Stimulated activated CD4-positive, alpha-beta T cell treated with anti-CD3 and anti-CD28 coated beads, Interleukin-2, amount 100 ng/mL, for 24 hours (primary cell): ENCODE results near the gene SCP2.

Source experiments
- DNase-seq, 2 donors: peaks; one replicate each; pipeline ENCODE4 v3.0.0-alpha.2; 2020

SCP2 gene, protein sequence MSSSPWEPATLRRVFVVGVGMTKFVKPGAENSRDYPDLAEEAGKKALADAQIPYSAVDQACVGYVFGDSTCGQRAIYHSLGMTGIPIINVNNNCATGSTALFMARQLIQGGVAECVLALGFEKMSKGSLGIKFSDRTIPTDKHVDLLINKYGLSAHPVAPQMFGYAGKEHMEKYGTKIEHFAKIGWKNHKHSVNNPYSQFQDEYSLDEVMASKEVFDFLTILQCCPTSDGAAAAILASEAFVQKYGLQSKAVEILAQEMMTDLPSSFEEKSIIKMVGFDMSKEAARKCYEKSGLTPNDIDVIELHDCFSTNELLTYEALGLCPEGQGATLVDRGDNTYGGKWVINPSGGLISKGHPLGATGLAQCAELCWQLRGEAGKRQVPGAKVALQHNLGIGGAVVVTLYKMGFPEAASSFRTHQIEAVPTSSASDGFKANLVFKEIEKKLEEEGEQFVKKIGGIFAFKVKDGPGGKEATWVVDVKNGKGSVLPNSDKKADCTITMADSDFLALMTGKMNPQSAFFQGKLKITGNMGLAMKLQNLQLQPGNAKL

DNA sequence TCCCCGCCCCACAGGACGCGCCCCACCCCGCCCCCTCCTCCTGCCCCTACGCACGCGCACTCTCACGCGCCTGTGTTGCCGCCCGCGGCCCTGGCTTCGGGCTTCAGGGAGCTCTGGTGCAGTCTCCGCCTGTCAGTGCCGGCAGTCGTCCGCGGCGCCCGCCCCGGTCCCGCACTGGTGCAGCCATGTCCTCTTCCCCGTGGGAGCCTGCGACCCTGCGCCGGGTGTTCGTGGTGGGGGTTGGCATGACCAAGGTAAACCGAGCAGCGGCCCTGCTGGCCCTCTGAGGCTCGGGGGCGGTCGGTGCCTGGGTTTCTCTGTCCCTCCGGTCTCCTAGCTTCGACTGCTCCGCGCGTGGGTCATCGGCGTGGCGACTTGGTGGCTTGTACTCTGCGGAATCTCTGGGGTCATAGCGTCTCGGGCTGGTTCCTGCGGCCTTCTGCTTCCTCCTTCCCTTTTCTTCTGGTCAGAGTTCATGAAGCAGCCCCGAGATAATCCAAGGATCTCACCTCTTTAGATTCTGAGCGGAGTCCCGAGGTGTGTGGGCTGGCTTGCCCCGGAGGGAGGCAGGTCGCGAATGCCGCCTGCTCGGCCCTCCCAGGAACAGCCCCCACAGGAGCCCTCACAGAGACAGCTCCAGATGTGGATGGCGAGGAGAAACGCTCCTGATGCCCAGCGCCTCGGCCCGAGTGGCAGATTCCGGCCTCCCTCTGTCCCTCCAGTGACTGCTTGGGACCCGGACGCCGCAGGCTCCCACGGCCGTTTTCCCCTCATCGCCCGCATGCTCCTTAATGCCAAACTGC lies at the start of gene SCP2:
Gene SCP2, plus strand, starts transcription at position 65 of the 803 bp plus-strand sequence. Its CDS starts 121 bp downstream, at position 186.
- DNase-seq = peak; percentile 77 to 84

DNA sequence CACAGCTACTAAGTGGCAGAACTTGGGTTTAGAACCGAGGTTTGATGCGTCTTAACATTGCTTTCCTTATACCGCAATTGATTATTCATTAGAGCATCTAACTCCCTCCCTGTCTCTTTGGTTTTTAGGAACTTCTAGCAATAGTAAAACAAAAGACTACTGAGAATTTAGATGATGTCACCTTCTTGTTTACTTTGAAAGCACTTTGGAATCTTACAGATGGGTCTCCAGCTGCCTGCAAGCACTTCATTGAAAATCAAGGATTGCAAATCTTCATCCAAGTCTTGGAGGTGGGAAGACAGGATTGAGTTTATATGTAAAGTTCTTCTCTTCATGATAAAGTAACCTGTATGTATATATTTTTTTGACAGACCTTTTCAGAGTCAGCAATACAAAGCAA lies 49.5 kb upstream of the SCP2 start:
- no peak for DNase-seq

DNA sequence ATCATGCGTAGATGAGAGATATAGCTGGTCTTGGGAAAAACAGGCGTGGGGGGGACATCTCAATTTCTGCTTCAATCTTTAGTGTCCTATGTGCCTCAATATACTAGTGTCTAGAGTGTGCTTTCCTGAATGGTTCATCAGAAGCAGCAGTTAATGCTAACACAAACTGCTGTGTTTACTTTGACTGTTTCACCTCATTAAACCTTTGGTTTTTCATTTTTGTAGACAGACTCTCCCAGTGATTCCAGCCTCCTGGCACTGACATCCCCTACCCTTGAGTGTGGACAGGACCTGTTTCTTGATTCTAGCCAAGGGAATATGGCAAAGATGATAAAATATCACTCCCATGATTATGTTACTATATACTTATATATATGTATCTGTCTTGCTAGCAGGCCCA lies 46.9 kb upstream of the SCP2 start:
- no peak for DNase-seq

DNA sequence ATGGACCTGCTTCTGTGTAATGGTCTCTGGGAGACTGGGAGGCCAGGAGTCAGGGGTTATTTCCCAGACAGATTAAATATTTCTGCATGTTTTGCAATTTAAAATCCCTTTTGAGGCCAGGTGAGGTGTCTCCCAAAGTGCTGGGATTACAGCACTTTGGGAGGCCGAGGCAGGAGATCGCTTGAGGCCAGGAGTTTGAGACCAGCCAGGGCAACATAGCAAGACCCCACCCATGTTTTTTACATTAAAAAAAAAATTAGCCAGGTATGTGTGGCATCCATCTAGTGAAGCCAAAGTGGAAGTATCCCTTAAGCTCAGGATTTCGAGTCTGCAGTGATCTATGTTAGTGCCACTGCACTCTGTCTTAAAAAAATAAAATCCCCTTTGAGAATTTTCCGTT lies 39.6 kb upstream of the SCP2 start:
- DNase-seq = no peak

DNA sequence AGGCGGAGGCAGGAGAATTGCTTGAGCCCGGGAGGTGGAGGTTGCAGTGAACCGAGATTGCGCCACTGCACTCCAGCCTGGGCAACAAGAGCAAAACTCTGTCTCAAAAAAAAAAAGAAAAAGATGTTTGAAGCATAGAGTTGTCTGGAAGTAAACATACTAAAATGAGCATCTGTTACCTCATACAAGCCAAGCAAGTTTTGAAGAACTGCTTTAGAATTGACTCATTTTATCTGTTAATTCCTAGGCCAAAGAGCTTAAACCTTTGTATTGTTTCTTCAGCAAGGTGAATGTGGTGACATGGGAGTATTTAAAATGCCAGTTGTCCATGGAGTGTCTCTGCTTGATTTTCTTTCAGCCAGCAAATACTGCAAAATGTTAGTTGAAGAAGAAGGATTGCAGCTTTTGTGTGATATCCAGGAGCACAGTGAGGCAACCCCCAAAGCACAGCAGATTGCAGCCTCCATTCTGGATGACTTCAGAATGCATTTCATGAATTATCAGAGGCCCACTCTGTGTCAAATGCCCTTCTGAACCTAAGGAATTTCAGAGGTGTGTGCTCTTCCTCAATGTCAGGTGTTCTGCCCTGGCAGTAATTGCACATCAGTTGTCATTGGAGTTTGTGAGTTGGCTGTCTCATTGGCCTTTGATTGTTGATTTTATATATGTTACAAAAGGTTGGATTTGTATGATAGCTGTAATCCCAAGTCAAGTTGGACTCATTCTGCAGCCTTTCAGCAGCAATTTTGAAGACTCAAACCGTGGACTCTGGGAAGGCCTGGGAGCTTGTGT lies 34.5 kb upstream of the SCP2 start:
- no peak for DNase-seq

DNA sequence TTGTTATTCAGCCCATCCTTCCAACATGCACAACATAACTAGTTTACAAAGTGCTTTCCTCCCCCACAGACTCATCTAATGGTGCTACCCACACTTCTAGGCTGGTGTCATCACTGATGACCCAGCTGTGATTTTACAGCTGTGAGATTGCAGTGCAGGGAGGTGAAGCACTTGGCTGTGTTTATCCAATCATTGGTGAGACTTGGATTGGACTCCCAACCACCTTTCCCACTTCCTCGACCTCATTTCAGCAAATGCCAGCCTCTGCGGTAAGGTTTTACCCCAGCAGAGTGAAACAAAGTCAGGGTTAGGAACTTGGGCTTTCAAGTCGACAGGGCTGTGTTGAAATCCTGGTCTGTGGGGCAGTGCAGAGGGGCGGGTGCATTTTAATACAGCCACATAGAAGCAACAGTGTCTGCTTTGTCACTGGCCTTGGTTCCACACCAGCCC lies 27.6 kb upstream of the SCP2 start:
- DNase-seq = no peak

DNA sequence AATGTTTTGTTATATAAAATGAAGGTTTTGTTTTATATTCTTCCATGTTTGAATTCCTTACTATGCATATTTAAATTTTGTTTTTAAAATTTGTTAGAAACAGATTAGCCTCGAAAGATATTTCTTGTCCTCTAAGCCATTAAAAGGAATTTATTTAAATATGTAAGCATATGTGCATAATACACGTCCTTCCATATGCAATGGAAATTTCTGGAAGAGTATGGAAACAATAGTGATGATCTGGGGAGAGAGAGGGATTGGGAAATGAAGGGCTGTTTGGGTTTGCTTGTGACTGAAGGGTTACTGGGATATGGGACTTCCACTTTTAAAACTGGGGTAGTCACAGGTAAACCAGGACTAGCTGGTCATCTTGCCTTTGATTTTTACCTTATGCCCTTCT lies 26.7 kb upstream of the SCP2 start:
- no peak for DNase-seq

DNA sequence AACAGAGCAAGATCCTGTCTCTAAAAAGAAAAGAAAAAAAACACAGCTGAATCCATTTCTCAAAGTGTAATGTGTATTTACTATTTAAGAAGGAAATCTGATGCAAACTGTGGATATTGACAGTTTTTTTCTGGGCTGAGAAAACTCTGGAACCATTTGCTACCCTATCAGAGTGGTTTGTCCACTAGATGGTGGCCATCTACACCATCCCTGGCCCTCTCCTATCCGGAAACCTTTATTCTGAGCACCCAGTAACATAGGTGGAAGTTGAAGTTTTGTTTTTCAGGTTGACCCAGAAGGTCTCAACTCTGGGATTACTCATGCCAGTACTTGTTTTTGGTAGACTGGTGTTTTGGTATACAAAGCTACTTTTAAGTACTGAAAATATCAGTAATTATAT lies 25.7 kb upstream of the SCP2 start:
- DNase-seq = no peak

DNA sequence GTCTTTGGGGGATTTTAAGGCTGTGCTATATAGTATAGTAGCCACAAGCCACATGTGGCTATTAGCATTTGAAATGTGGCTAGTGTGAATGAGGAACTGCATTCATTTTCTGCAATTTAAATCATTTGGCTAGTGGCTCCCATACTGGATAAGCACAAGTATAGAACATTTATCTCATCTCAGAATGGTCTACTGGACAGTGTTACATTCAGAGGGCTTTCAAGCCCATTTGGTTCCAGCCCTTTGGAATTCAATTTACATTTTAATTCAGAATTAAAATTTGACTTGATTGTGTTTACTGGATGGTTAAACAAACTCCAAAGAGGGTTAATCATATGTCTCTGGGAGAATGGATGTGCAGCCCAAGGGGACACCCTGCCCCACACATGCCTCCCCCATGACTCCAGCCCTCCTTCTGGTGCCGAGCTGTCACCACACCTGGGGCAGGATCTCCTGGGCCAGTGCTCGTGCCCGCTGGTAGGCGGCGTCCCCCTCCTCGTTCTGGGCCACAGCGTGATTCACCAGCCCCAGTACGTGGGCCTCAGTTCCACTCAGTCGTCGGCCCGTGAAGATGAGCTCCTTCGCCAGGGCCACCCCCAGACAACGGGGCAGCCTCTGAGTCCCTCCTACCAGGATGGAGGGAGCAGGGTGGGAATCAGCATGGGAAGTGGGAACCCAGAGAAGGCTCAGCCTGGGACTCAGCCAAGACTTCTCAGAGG lies 22.7 kb upstream of the SCP2 start:
- DNase-seq = no peak

DNA sequence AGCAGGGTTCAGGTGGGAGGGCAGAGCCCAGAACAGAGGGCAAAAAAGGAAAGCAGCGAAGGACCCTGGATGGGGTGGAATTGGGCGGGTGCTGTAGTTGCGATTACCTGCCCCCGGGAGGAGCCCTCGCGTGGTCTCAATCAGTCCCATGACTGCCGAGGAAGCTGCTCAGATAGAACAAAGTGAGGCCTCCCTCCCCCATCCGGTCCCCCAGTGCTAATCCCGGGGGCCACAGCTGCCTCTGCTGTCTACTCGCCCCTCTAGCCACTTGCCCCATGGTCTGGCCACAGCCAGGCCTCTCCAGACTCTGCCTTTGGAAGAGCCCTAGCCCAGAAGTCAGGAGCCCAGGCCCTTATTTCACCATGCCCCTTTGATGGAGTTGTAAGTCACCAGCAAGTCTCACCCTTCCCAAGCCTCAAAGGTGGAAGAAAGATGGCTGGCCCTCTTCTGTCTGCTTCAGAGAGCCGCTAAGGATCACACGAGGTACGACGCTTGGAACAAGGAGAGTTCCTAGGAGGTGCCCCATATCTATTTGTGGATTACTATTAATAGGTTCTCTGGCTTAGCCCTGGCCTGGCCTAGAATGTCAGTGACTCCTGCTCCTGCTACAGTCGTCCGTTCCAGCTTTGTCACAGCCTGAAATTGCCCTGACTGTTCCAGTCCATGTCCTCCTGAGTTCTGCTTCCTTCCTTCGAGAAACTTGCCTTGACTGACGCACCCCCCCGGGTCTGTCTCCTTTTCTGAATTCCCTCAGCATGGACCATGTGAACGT lies 22.0 kb upstream of the SCP2 start:
- DNase-seq = peak in 1 of 2 donors; percentile 53

DNA sequence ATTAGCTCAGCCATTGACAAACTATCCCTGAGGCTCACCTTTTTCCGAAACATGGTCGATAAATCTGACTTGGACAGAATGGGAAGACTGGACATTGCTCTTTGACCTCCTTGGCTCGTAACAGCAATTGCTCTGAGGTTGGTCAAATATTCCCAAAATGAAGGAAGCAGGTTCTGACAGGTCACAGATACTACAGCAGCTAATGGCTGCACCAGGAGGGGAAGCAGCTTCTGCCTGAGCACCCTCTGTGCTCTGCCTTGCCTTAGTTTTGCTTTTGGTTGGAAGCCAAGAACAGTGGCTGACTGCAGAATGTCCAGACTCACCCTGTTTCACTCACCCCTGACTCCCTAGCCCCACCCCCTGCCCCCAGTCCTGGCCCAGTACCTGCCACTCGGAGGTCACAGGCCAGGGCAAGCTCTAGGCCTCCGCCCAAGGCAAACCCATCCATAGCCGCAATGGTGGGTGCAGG lies 20.9 kb upstream of the SCP2 start:
- DNase-seq = no peak

DNA sequence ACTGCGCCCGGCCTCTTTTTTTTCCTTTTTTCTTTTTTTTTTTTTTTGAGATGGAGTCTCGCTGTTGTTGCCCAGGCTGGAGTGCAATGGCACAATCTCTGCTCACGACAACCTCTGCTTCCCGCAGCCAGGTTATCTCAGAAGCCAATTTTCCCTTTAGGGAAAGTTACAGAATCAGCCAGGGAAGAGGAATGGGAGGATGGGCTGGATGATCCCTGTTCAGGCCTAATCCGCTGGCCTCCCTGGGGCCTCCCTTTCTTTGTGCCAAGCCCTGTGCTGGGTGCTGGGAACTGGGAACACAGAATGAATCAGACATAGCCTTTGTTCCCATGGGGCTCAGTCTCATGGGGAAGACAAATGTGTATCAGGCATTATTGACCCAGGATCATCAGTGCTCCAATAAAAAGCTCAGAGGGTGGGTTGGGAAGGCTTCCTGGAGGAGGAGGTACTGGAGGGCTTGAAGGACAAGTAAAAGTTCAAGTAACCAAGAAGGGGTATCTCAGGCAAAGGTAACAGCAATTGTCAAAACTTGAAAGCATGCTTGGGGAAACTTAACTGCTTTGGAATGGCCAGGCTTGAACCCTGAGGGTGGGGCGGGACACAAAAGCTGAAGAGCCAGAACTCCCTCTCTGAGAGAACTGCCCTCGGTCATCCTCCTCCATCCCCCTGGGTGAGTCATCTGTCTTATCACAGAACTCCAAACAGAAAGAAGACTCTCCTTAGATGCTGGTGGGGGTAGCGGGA lies 19.8 kb upstream of the SCP2 start:
- no peak for DNase-seq

DNA sequence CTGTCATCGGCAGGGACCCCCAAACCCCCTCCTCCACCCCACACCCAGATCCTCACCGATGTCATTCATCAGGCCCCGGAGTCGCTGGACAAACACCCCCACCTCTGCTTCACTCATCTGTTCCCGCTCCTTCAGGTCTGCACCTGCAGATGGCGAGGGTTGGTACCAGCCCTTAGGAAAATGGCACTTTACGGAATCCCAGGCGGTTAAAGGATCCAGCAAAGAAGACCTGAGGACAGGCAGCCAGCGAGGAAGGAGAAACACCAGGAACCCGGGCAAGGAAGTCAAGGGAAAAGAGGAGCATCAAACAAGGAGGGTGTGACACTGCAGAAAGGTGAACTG lies 19.3 kb upstream of the SCP2 start:
- no peak for DNase-seq

DNA sequence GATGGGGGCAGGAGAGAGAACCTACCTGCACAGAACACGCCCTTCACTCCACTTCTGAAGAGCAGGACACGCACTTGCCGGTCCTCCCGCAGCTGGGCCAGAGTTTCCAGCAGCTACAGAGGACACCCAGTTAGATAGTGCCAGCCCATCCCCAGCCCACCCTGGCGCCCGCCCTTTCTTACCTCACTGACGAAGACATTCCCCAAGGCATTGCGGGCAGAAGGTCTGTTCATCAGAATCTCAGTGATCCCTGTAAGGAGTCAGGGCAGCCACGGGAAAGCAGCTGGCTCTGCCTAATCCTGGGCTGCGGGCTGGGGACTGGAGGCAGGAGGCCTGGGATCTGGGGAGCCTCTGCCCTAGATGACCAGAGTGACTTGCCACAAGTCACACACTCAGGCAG lies 15.5 kb upstream of the SCP2 start:
- no peak for DNase-seq

DNA sequence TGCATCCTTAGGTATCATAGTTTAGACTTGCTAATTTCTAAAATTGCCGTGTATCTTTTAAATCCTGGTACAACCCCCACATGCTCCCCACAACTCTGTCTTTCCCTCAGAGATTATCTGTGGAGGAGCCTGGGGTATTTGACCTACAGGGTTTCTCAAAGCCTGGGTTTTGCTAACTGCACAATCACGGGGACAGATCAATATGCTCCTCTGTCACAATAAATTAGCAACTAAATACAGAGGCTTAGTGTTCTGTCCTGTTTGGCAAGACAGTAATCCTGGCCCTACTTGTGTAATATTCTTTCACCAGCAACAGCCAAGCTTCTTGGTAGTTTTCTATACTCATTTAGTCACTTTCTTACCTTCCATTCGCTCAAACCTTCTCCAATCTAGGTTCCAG lies 14.1 kb upstream of the SCP2 start:
- no peak for DNase-seq

DNA sequence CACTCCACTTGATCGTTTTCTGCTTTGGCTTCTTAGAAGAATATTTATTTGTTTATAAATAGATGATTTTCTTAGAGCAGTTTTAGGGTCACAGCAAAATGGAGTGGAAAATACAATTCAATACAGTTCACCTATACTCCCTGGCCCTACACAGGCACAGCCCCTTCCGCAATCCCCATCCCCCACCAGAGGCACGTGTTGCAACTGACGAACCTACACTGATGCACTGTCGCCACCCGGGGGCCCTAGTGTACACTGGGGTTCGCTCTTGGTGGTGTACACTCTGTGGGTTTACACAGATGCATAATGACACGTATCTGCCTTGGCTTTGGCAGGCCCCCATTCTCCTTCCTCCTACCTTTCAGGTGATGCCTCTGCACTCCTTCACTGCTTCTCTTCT lies 13.5 kb upstream of the SCP2 start:
- DNase-seq = no peak

DNA sequence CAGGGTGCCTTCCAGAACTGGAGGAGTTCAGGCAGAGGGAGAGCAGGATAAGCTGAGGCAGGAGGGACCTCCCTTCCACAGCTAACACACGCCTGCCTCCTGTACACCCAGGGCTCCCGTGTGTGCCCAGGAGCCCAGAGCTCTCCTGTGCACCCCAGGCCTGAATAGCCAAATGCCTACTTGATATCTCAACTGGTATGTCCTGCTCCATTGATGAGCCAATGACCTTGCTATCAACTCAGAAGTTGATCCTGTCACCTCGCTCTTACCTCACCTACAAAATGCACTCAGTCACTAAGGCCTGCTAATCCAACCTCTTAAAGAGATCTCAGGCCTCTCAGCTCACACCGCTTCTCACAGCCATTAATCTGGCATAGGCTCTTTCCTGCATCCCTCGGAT lies 12.6 kb upstream of the SCP2 start:
- DNase-seq = no peak

DNA sequence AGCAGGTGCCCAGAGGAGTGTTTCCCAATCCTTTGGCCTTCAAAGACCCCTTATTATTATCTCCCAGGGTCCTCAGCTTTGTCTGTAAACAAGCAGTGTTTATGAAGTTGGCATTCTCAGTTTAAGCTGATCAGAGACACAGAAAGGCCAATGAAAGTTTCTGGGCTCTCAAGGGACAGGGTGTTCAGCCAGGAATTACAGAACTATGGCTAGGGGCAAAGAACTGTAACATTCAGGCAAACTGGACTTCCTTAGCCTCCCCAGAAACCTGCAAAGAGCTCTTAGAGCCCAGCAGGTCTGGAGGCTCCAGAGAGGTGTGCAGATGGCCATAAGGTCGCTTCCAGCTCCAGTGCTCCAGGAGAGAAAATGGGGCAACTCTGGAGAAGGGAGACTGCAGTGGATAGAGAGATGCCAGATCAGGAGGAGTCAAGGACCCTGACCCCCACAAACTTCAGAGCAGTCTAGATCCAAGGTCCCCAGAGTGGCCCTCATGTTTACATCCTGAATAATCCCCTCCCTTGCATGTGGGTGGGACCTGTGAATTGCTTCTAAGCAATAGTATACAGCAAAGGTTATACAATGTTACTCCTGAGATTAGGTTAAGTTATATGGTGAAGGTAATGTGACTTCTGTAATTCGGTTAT lies 11.7 kb upstream of the SCP2 start:
- no peak for DNase-seq

DNA sequence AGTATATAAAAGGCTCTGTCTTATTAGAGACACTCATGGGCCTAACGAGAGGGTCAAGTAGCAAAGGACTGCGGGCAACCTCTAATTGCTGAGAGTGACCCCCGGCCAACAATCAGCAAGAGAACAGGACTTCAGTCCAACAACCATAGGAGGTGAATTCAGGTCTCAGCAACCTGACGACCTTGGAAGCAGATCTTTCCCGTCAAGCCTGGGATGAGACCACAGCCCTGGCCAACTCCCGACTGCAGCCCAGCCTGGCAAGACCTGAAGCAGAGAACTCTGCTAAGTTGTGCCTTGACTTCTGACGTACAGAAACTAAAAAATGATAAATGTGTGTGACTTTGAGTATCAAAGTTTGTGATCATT lies 11.2 kb upstream of the SCP2 start:
- DNase-seq = no peak

DNA sequence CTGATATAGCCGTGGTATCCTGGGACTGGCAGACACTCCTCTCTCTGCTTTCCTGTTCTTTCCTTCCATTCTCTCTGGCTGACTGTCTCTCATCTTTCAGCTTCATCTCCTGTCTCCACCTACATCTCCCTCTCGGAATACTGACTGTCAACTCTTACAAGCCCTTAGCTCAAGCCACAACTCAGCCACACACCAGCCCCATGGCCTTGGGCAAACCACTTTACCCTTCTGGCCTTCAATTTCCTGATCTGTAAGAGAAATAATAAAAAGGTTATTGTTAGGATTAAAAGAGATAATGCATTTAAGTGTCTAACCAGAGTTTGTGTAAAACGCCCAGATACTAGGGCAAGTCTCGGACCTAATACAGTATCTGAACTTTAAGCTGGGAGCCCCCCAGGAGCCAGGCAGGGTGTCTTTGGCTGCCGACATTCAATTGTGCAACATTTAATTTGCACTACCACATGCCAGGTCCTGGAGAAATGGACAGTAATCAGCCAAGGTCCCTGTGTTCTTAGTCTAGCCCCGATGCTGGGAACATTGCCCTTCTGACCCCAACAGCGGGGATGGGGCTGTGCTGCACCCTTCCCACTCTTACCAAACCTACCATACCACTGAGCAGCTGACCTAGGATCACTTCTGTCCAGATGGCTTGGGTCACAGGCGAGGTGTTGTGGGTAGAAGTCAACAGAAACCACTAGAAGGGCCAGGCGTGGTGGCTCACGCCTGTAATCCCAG lies 10.7 kb upstream of the SCP2 start:
- DNase-seq = no peak
